ENCODE results near the gene B3GALT5.

DNA sequence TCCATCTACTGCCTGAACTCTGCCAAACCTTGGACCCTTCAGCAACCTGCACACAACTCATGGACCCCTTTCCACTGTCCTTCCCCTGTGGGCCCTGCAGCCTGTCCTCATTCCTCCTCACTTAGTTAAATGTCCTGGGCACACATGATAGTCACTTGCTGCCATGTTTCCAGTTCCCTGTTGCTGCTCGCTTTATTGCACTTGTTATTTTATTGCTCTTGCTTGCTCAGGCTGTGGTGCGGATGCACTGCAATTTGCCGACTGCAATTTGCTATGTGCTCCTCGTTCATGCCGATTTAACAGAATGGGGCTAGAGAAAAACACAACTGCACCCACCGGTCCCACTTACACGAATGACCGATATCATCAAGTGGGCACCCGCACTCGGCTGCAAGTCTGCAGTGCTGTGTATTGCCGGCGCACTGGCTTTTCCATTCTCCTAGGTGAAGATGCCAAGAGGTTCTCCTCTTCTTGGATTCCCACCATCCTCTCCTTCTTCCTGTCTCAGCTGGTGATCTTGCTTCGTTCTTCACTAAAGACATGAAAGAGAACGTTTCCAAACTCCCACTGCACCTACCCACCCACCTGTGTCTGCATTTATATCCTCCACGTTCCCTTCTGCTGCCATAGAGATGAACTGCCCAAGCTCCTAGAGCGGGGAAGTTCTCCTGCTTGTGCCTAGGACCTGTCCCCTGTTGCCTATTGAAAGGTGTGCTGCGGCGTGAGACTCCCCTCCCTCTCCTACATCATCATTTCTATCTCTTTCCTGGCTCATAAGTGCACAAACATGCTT, 45.4 kb upstream of the B3GALT5 start:
- TF ChIP-seq, protein P1, sequence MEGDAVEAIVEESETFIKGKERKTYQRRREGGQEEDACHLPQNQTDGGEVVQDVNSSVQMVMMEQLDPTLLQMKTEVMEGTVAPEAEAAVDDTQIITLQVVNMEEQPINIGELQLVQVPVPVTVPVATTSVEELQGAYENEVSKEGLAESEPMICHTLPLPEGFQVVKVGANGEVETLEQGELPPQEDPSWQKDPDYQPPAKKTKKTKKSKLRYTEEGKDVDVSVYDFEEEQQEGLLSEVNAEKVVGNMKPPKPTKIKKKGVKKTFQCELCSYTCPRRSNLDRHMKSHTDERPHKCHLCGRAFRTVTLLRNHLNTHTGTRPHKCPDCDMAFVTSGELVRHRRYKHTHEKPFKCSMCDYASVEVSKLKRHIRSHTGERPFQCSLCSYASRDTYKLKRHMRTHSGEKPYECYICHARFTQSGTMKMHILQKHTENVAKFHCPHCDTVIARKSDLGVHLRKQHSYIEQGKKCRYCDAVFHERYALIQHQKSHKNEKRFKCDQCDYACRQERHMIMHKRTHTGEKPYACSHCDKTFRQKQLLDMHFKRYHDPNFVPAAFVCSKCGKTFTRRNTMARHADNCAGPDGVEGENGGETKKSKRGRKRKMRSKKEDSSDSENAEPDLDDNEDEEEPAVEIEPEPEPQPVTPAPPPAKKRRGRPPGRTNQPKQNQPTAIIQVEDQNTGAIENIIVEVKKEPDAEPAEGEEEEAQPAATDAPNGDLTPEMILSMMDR (IDR thresholded peaks at IDR 0.05), result no peak
- no peak for TF ChIP-seq POLR2A (IDR thresholded peaks at IDR 0.05)
